WTC11 (cell line): ENCODE measurements around the gene CCR3. TPM values are rescaled to one million over a fixed set of nuclear protein-coding genes. Genes with fewer than 3 reads are reported as not detected.
A peak's percentile ranks its signal among the peaks of the same experiment; 100 is the strongest.

Source experiments
- ATAC-seq: fragments of 200-7000 bp; cut with Tn5 transposase; 2 replicates; pipeline ENCODE4 v1.10.0; 2021; ENCODE audit warnings: mild to moderate bottlenecking, moderate library complexity
- CTCF ChIA-PET: fragments of 300-600 bp; sonication (Branson Sonifier 250); formaldehyde crosslinking; loops from one replicate; lab custom pipeline; 2021; ENCODE audit warnings: antibody characterized with exemption; lab: Charles Lee
- POLR2A ChIA-PET: fragments of 350-600 bp; sonication (Branson Sonifier 250); formaldehyde crosslinking; loops from one replicate; lab custom pipeline; 2021; ENCODE audit warnings: antibody characterized with exemption; lab: Charles Lee
- DNase-seq: peaks from one replicate; pipeline ENCODE4 v3.0.0; 2021; ENCODE audit warnings: low spot score
- H3K27ac Mint-ChIP-seq: 2 replicates; pipeline ENCODE4 v1.8.0; 2021; ENCODE audit warnings: mixed read lengths
- H3K27me3 Mint-ChIP-seq: 2 replicates; pipeline ENCODE4 v1.8.0; 2021; ENCODE audit warnings: low read depth, mild to moderate bottlenecking, moderate library complexity, mixed read lengths
- H3K36me3 Mint-ChIP-seq: 2 replicates; pipeline ENCODE4 v1.8.0; 2021; ENCODE audit warnings: mixed read lengths
- H3K4me1 Mint-ChIP-seq: 2 replicates; pipeline ENCODE4 v1.8.0; 2022; ENCODE audit warnings: mixed read lengths
- H3K4me3 Mint-ChIP-seq: 2 replicates; pipeline ENCODE4 v1.8.0; 2021; ENCODE audit warnings: mild to moderate bottlenecking, moderate library complexity, mixed read lengths
- H3K9me3 Mint-ChIP-seq: 2 replicates; pipeline ENCODE4 v1.8.0; 2021; ENCODE audit warnings: mixed read lengths
- FOXJ3 ChIP-seq: sonication (generic); formaldehyde crosslinking; IDR thresholded peaks from 2 replicates; pipeline ENCODE4 v1.9.0; 2021; ENCODE audit warnings: missing genetic modification reagents, mild to moderate bottlenecking, borderline replicate concordance
- JAZF1 ChIP-seq: fragments of 250-450 bp; sonication (Bioruptor Pico); IDR thresholded peaks from 2 replicates; pipeline ENCODE4 v1.9.0; 2021; ENCODE audit warnings: moderate library complexity, mild to moderate bottlenecking, inconsistent platforms
- NR3C1 ChIP-seq: sonication (generic); formaldehyde crosslinking; conservative IDR thresholded peaks from 2 replicates; pipeline ENCODE4 v1.8.1; 2023; ENCODE audit warnings: low read depth, mild to moderate bottlenecking, missing genetic modification reagents
- SMAD3 ChIP-seq: sonication (generic); formaldehyde crosslinking; IDR thresholded peaks from 2 replicates; pipeline ENCODE4 v1.8.0; 2022; ENCODE audit warnings: missing genetic modification reagents, mild to moderate bottlenecking, borderline replicate concordance
- total RNA-seq: library from RNA; stranded (reverse); gene quantifications from 3 replicates; pipeline ENCODE4 v1.2.3, GENCODE V29; 2021
- TF ChIP-seq, protein P1 (sequence below): fragments of 200-600 bp; IDR thresholded peaks from 2 replicates; pipeline ENCODE4 v1.8.0; 2022; ENCODE audit warnings: antibody characterized with exemption
- TF ChIP-seq, protein P2 (sequence below): sonication (generic); formaldehyde crosslinking; IDR thresholded peaks from 2 replicates; pipeline ENCODE4 v1.8.1; 2022; ENCODE audit warnings: low read depth, mild to moderate bottlenecking, moderate library complexity, missing genetic modification reagents, borderline replicate concordance
- TF ChIP-seq, protein P3 (sequence below): sonication (generic); formaldehyde crosslinking; IDR thresholded peaks from 2 replicates; pipeline ENCODE4 v1.8.1; 2023; ENCODE audit warnings: mild to moderate bottlenecking, missing genetic modification reagents
- TF ChIP-seq, protein P4 (sequence below): sonication (generic); formaldehyde crosslinking; IDR thresholded peaks from 2 replicates; pipeline ENCODE4 v1.8.1; 2023; ENCODE audit warnings: mild to moderate bottlenecking, moderate library complexity, missing genetic modification reagents
- TF ChIP-seq, protein P5 (sequence below): fragments of 250-450 bp; sonication (Bioruptor Pico); IDR thresholded peaks from 2 replicates; pipeline ENCODE4 v1.8.0; 2021; ENCODE audit warnings: mild to moderate bottlenecking
- TF ChIP-seq, protein P6 (sequence below): sonication (generic); formaldehyde crosslinking; IDR thresholded peaks from 2 replicates; pipeline ENCODE4 v1.8.1; 2022; ENCODE audit warnings: low read depth, missing genetic modification reagents, borderline replicate concordance
- TF ChIP-seq, protein P7 (sequence below): sonication (generic); formaldehyde crosslinking; conservative IDR thresholded peaks from 2 replicates; pipeline ENCODE4 v1.8.1; 2023; ENCODE audit warnings: mild to moderate bottlenecking, low read depth, missing genetic modification reagents, moderate library complexity

The CCR3 gene
- total RNA-seq, 1 experiment from 2014 or later = not detected

DNA sequence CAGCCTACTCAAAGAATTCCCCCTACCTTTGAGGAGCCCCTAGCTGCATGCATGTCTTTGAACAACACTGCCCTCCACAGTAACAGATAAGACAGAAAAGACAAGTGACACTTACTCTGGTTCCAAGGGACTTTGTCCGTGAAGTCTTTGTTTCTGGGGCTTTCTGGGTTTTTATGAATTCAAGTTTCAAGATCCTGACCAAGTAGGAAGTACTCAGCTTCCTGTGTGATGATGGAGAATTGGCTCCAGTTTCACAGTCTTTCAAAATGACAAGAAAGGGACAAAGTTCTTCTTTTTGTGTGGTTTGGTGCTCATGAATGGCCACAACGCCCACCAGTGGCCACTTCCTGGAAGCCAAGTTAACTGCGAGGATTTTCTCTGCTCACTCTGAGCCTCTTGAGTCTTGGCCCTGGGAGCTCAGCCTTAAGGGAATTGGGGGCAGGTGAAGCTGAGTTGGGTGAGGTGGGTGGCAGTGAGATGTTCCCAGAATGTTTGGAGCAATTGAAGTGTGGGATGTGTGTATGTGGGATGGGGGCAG is 34.0 kb upstream of the CCR3 start, which contains the start of gene CCR1:
Gene CCR1 (minus strand): TSS at position 147 of the 538 bp plus-strand sequence. CDS start 4,000 bp downstream, outside the sequence.
- DNase-seq = peak; percentile 50
- no peaks in the 10 kb centered on the region for H3K36me3 Mint-ChIP-seq
- CTCF ChIA-PET = interaction anchor here (0.5 to 3.6 kb wide), 41 partner anchors 10 to 269 kb away, joined by 3 to 36 read pairs (median 5); partner anchors contain the start of gene CCR5
- POLR2A ChIA-PET = no interaction called here
- TF ChIP-seq, protein P1, sequence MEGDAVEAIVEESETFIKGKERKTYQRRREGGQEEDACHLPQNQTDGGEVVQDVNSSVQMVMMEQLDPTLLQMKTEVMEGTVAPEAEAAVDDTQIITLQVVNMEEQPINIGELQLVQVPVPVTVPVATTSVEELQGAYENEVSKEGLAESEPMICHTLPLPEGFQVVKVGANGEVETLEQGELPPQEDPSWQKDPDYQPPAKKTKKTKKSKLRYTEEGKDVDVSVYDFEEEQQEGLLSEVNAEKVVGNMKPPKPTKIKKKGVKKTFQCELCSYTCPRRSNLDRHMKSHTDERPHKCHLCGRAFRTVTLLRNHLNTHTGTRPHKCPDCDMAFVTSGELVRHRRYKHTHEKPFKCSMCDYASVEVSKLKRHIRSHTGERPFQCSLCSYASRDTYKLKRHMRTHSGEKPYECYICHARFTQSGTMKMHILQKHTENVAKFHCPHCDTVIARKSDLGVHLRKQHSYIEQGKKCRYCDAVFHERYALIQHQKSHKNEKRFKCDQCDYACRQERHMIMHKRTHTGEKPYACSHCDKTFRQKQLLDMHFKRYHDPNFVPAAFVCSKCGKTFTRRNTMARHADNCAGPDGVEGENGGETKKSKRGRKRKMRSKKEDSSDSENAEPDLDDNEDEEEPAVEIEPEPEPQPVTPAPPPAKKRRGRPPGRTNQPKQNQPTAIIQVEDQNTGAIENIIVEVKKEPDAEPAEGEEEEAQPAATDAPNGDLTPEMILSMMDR = 0 out of 2 replicates have a peak, but pooled peaks have one; percentile 11
- TF ChIP-seq SMAD3 (CRISPR knock-in tag) = no peak
- no peaks in the 10 kb centered on the region for H3K27me3 Mint-ChIP-seq
- H3K4me1 Mint-ChIP-seq = peaks cover 15% of the 10 kb centered on the region
- no peak within 1 kb of the TSS for H3K27ac Mint-ChIP-seq
- no peak within 1 kb of the TSS for H3K4me3 Mint-ChIP-seq
- ATAC-seq = peak; percentile 81
- H3K9me3 Mint-ChIP-seq = peaks cover 4% of the 10 kb centered on the region; the same call in 1 of the 2 replicates

DNA sequence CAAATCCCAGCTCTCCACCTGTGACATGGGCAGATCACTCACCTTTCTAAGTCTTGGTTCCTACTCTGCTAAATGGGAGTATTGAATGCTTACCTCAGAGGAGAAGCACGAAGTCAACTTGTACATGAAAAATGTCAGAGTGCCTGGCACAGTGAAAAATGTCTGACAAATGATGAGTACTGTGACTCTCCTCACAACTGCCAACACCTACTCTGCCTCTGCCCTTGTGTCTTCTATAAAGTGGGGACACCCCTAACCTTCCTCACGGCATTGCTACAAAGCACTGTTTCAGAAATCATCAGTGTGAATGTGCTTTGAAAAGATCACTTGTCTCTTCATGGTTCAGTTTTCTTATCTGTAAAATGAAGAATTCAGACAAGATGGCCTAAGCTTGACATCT is 33.2 kb upstream of the CCR3 start:
- no peak overlapping the region for H3K4me3 Mint-ChIP-seq
- no peak overlapping the region for H3K27ac Mint-ChIP-seq
- ChIA-PET CTCF (interaction anchor here (0.5 to 3.6 kb wide), 32 partner anchors 10 to 270 kb away, joined by 3 to 36 read pairs (median 5); partner anchors contain the start of gene CCR5), POLR2A (no interaction called here)
- no peaks in the 10 kb centered on the region for H3K27me3 Mint-ChIP-seq
- peaks cover 15% of the 10 kb centered on the region for H3K4me1 Mint-ChIP-seq
- TF ChIP-seq, protein P2, sequence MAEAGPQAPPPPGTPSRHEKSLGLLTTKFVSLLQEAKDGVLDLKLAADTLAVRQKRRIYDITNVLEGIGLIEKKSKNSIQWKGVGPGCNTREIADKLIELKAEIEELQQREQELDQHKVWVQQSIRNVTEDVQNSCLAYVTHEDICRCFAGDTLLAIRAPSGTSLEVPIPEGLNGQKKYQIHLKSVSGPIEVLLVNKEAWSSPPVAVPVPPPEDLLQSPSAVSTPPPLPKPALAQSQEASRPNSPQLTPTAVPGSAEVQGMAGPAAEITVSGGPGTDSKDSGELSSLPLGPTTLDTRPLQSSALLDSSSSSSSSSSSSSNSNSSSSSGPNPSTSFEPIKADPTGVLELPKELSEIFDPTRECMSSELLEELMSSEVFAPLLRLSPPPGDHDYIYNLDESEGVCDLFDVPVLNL (CRISPR knock-in tag) = no peak
- TF ChIP-seq, protein P3, sequence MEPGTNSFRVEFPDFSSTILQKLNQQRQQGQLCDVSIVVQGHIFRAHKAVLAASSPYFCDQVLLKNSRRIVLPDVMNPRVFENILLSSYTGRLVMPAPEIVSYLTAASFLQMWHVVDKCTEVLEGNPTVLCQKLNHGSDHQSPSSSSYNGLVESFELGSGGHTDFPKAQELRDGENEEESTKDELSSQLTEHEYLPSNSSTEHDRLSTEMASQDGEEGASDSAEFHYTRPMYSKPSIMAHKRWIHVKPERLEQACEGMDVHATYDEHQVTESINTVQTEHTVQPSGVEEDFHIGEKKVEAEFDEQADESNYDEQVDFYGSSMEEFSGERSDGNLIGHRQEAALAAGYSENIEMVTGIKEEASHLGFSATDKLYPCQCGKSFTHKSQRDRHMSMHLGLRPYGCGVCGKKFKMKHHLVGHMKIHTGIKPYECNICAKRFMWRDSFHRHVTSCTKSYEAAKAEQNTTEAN (CRISPR knock-in tag) = no peak
- TF ChIP-seq, protein P4, sequence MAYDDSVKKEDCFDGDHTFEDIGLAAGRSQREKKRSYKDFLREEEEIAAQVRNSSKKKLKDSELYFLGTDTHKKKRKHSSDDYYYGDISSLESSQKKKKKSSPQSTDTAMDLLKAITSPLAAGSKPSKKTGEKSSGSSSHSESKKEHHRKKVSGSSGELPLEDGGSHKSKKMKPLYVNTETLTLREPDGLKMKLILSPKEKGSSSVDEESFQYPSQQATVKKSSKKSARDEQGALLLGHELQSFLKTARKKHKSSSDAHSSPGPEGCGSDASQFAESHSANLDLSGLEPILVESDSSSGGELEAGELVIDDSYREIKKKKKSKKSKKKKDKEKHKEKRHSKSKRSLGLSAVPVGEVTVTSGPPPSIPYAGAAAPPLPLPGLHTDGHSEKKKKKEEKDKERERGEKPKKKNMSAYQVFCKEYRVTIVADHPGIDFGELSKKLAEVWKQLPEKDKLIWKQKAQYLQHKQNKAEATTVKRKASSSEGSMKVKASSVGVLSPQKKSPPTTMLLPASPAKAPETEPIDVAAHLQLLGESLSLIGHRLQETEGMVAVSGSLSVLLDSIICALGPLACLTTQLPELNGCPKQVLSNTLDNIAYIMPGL = no peak
- DNase-seq (no peak), ATAC-seq (no peak)
- H3K9me3 Mint-ChIP-seq = no peaks in the 10 kb centered on the region
- no peaks in the 10 kb centered on the region for H3K36me3 Mint-ChIP-seq

DNA sequence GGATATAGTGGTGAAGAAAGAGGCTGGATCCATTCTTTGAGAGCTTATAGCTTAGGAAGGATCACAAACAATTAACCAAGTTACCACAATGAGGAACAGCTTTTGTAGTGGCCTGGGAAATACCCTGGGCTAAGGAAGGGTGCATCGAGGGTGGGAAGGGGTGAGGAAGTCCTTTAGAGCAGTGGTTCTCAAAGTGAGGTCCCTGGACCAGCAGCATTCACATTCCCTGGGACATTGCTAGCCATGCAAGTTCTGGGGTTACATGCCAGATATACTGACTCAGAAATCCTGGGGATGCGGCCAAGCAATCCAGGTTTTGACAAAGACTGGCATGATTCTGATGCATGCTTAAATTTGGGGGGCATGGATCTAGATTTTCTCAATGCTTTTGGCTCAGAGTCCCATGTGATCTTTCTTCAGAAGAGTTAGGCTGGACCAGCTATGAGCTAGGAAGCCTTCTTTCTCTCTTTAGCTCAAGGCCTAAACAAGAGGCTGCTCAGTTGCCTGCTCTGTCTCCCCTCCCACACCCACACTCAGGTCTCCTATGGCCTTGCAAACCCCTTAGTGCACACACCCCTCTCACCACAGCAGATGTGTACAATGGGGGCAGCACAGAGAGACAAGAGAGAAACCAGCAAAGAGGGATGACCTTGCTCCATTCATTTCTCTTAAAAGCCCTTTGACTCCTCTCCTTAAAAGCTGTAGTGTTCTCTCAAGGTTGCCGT is 32.4 kb upstream of the CCR3 start:
- H3K4me3 Mint-ChIP-seq = no peak overlapping the region
- DNase-seq = no peak
- CTCF ChIA-PET = interaction anchor here (1.8 to 3.2 kb wide), 2 partner anchors 159 to 217 kb away, joined by 8 to 36 read pairs; partner anchors contain the start of gene CCR5
- POLR2A ChIA-PET = no interaction called here
- H3K36me3 Mint-ChIP-seq = no peaks in the 10 kb centered on the region
- no peak for ATAC-seq
- H3K4me1 Mint-ChIP-seq = peaks cover 17% of the 10 kb centered on the region
- H3K27me3 Mint-ChIP-seq = no peaks in the 10 kb centered on the region
- H3K27ac Mint-ChIP-seq = no peak overlapping the region
- H3K9me3 Mint-ChIP-seq = no peaks in the 10 kb centered on the region
- TF ChIP-seq JAZF1 (CRISPR knock-in tag) (no peak), FOXJ3 (CRISPR knock-in tag) (no peak), NR3C1 (CRISPR knock-in tag) (no peak)
- TF ChIP-seq, protein P5, sequence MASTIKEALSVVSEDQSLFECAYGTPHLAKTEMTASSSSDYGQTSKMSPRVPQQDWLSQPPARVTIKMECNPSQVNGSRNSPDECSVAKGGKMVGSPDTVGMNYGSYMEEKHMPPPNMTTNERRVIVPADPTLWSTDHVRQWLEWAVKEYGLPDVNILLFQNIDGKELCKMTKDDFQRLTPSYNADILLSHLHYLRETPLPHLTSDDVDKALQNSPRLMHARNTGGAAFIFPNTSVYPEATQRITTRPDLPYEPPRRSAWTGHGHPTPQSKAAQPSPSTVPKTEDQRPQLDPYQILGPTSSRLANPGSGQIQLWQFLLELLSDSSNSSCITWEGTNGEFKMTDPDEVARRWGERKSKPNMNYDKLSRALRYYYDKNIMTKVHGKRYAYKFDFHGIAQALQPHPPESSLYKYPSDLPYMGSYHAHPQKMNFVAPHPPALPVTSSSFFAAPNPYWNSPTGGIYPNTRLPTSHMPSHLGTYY (CRISPR knock-in tag) = no peak
- TF ChIP-seq, protein P6, sequence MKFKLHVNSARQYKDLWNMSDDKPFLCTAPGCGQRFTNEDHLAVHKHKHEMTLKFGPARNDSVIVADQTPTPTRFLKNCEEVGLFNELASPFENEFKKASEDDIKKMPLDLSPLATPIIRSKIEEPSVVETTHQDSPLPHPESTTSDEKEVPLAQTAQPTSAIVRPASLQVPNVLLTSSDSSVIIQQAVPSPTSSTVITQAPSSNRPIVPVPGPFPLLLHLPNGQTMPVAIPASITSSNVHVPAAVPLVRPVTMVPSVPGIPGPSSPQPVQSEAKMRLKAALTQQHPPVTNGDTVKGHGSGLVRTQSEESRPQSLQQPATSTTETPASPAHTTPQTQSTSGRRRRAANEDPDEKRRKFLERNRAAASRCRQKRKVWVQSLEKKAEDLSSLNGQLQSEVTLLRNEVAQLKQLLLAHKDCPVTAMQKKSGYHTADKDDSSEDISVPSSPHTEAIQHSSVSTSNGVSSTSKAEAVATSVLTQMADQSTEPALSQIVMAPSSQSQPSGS (CRISPR knock-in tag) = no peak
- TF ChIP-seq, protein P7, sequence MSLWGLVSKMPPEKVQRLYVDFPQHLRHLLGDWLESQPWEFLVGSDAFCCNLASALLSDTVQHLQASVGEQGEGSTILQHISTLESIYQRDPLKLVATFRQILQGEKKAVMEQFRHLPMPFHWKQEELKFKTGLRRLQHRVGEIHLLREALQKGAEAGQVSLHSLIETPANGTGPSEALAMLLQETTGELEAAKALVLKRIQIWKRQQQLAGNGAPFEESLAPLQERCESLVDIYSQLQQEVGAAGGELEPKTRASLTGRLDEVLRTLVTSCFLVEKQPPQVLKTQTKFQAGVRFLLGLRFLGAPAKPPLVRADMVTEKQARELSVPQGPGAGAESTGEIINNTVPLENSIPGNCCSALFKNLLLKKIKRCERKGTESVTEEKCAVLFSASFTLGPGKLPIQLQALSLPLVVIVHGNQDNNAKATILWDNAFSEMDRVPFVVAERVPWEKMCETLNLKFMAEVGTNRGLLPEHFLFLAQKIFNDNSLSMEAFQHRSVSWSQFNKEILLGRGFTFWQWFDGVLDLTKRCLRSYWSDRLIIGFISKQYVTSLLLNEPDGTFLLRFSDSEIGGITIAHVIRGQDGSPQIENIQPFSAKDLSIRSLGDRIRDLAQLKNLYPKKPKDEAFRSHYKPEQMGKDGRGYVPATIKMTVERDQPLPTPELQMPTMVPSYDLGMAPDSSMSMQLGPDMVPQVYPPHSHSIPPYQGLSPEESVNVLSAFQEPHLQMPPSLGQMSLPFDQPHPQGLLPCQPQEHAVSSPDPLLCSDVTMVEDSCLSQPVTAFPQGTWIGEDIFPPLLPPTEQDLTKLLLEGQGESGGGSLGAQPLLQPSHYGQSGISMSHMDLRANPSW = no peak
- TF ChIP-seq, protein P4 = no peak
